Glomerular visceral epithelial cell (primary cell): ENCODE measurements around the gene NUDT17.
A peak's percentile ranks its signal among the peaks of the same experiment; 100 is the strongest.

Experiments
- DNase-seq: peaks from one replicate; pipeline ENCODE4 v3.0.0-alpha.2; 2016; ENCODE audit errors: extremely low spot score

Gene NUDT17

GRCh38 chr1:145847827-145848226 lies 2.4 kb downstream of the NUDT17 start:
- DNase-seq = no peak

- DNase-seq = peak; percentile 77
These were observed 4.1 kb downstream of the NUDT17 start for GRCh38 chr1:145849356-145850160.

- no peak for DNase-seq
These were observed 10.1 kb downstream of the NUDT17 start for GRCh38 chr1:145855426-145855948.

GRCh38 chr1:145857170-145857569 lies 11.7 kb downstream of the NUDT17 start:
- no peak for DNase-seq

- DNase-seq = peak; percentile 56
These were observed 12.9 kb downstream of the NUDT17 start for GRCh38 chr1:145858238-145858900.

- DNase-seq = peak; percentile 96
These were observed 13.6 kb downstream of the NUDT17 start, which contains the start of gene PIAS3 for GRCh38 chr1:145858901-145859490. Gene PIAS3, minus strand, starts transcription at chr1:145859081. Its CDS starts 91 bp downstream, at chr1:145858990.

- peak; percentile 92 for DNase-seq
These were observed 14.1 kb downstream of the NUDT17 start for GRCh38 chr1:145859491-145860023.

- DNase-seq = no peak
These were observed 18.0 kb downstream of the NUDT17 start for GRCh38 chr1:145863282-145864018.

- DNase-seq = no peak
These were observed 22.8 kb downstream of the NUDT17 start for GRCh38 chr1:145868232-145868631.

- peak; percentile 13 for DNase-seq
These were observed 26.8 kb downstream of the NUDT17 start for GRCh38 chr1:145871994-145872924.

- DNase-seq = no peak
These were observed 29.2 kb downstream of the NUDT17 start for GRCh38 chr1:145874646-145875045.

GRCh38 chr1:145877923-145878486 lies 32.6 kb downstream of the NUDT17 start:
- peak; percentile 11 for DNase-seq

GRCh38 chr1:145878724-145879123 lies 33.3 kb downstream of the NUDT17 start:
- DNase-seq = no peak

- DNase-seq = no peak
These were observed 34.3 kb downstream of the NUDT17 start for GRCh38 chr1:145879775-145880174.

- no peak for DNase-seq
These were observed 39.2 kb downstream of the NUDT17 start for GRCh38 chr1:145884675-145885074.

- peak; percentile 59 for DNase-seq
These were observed 40.4 kb downstream of the NUDT17 start, which contains the start of gene ANKRD35 for GRCh38 chr1:145885738-145886287. Gene ANKRD35, minus strand, starts transcription at chr1:145885866. Its CDS starts 108 bp downstream, at chr1:145885758.

- DNase-seq = no peak
These were observed 41.0 kb downstream of the NUDT17 start for GRCh38 chr1:145886390-145886789.

GRCh38 chr1:145886816-145887215 lies 41.4 kb downstream of the NUDT17 start:
- no peak for DNase-seq

GRCh38 chr1:145887631-145888030 lies 42.2 kb downstream of the NUDT17 start:
- peak; percentile 66 for DNase-seq

GRCh38 chr1:145889722-145890121 lies 44.3 kb downstream of the NUDT17 start:
- no peak for DNase-seq
